SK-N-SH (cell line): ENCODE data around the gene NRSN1. TPM values are rescaled to one million over a fixed set of nuclear protein-coding genes. Genes with fewer than 3 reads are reported as not detected.

ENCODE experiments used
- CTCF ChIA-PET: fragments of 300-600, 350-600 bp; formaldehyde crosslinking; extraction: SDS; loops from one replicate; lab custom pipeline; 2021; lab: Yijun Ruan, JAX
- POLR2A ChIA-PET: fragments of 350-600 bp; sonication (Branson Sonifier 250); formaldehyde crosslinking; extraction: SDS; loops from one replicate; lab custom pipeline; 2020; ENCODE audit warnings: antibody characterized with exemption, inconsistent platforms; lab: Yijun Ruan, JAX
- DNase-seq: peaks from one replicate; pipeline ENCODE4 v3.0.0; 2012
- H2AFZ ChIP-seq: fragments of 200-600 bp; sonication (generic); 2 replicates; pipeline ENCODE4 v1.8.1; 2016; ENCODE audit warnings: antibody characterized with exemption, mild to moderate bottlenecking, low read depth
- H3F3A ChIP-seq: fragments of 200-600 bp; sonication (generic); replicated peaks from 2 replicates; pipeline ENCODE3; 2016; ENCODE audit warnings: antibody characterized with exemption, mild to moderate bottlenecking; ENCODE audit not compliant: insufficient read depth
- H3K27ac ChIP-seq, 2 experiments: fragments of 200-500 bp in 1 of 2; fragments of 200-600 bp in 1 of 2; sonication (Bioruptor generic) in 1 of 2; sonication (generic), shearing (Covaris generic) in 1 of 2; 2 replicates each; pipeline versions ENCODE4 v1.5.1 to v1.6.1; 2014 to 2016; ENCODE audit warnings: low read depth in 2 of 2, inconsistent platforms in 1 of 2, low read length in 1 of 2, mild to moderate bottlenecking in 1 of 2, mixed read lengths in 1 of 2
- H3K27me3 ChIP-seq: fragments of 200-600 bp; sonication (generic), shearing (Covaris generic); 2 replicates; pipeline ENCODE4 v1.6.1; 2016; ENCODE audit warnings: mixed run types; ENCODE audit not compliant: insufficient read depth
- H3K36me3 ChIP-seq, 2 experiments: fragments of 200-500 bp in 1 of 2; fragments of 200-600 bp in 1 of 2; sonication (Bioruptor generic) in 1 of 2; sonication (generic) in 1 of 2; replicated peaks in 1 of 2; 2 replicates each; pipeline versions ENCODE3 to v1.5.1; 2014 to 2016; ENCODE audit warnings: low read length in 1 of 2, mild to moderate bottlenecking in 1 of 2; ENCODE audit not compliant: insufficient read depth in 2 of 2, control insufficient read depth in 1 of 2
- H3K4me1 ChIP-seq, 2 experiments: fragments of 200-500 bp in 1 of 2; fragments of 200-600 bp in 1 of 2; sonication (Bioruptor generic) in 1 of 2; sonication (generic), shearing (Covaris generic) in 1 of 2; 2 replicates each; pipeline versions ENCODE4 v1.5.1 to v1.6.1; 2014 to 2016; ENCODE audit warnings: low read depth in 1 of 2, low read length in 1 of 2, mixed run types in 1 of 2; ENCODE audit not compliant: insufficient read depth in 2 of 2, control insufficient read depth in 1 of 2
- H3K4me2 ChIP-seq: fragments of 200-600 bp; sonication (generic), shearing (Covaris generic); 2 replicates; pipeline ENCODE4 v1.6.1; 2017; ENCODE audit warnings: mixed run types
- H3K4me3 ChIP-seq, 2 experiments: fragments of 200-500 bp in 1 of 2; fragments of 200-600 bp in 1 of 2; sonication (Bioruptor generic) in 1 of 2; sonication (generic), shearing (Covaris generic) in 1 of 2; 2 replicates each; pipeline versions ENCODE4 v1.5.1 to v1.8.1; 2014 to 2016; ENCODE audit warnings: low read depth in 2 of 2, inconsistent platforms in 1 of 2, low read length in 1 of 2, mild to moderate bottlenecking in 1 of 2, mixed read lengths in 1 of 2, moderate library complexity in 1 of 2
- H3K79me2 ChIP-seq: fragments of 200-600 bp; sonication (generic); 2 replicates; pipeline ENCODE4 v1.8.1; 2017; ENCODE audit warnings: mild to moderate bottlenecking; ENCODE audit not compliant: insufficient read depth
- H3K9ac ChIP-seq: fragments of 200-600 bp; sonication (generic); 2 replicates; pipeline ENCODE4 v1.6.1; 2017; ENCODE audit warnings: mixed run types
- H3K9me2 ChIP-seq: fragments of 200-600 bp; sonication (generic); 2 replicates; pipeline ENCODE4 v1.6.1; 2017; ENCODE audit warnings: mixed run types
- H3K9me3 ChIP-seq: fragments of 200-600 bp; sonication (generic); 2 replicates; pipeline ENCODE4 v1.6.1; 2017; ENCODE audit warnings: mixed run types, mild to moderate bottlenecking, moderate library complexity
- H4K20me1 ChIP-seq: fragments of 200-600 bp; sonication (generic); 2 replicates; pipeline ENCODE4 v1.6.1; 2017; ENCODE audit warnings: mild to moderate bottlenecking, mixed run types; ENCODE audit not compliant: insufficient read depth
- EP300 ChIP-seq, 2 experiments: IDR thresholded peaks; 2 replicates each; pipeline versions ENCODE4 v1.4.0 to v1.6.1; 2012; ENCODE audit warnings: borderline replicate concordance in 1 of 2, low read depth in 1 of 2, low read length in 1 of 2
- EZH2phosphoT487 ChIP-seq: fragments of 200-600 bp; sonication (generic); IDR thresholded peaks from 2 replicates; pipeline ENCODE4 v1.6.1; 2017; ENCODE audit warnings: low read depth, mixed run types, mild to moderate bottlenecking, antibody characterized with exemption, moderate library complexity, borderline replicate concordance
- FOSL2 ChIP-seq: IDR thresholded peaks from 2 replicates; pipeline ENCODE4 v1.4.0; 2012; ENCODE audit warnings: low read depth, mild to moderate bottlenecking, moderate library complexity, borderline replicate concordance
- FOXJ3 ChIP-seq: sonication (generic); formaldehyde crosslinking; IDR thresholded peaks from 2 replicates; pipeline ENCODE4 v1.5.1; 2020; ENCODE audit warnings: mild to moderate bottlenecking, missing genetic modification reagents
- GATA2 ChIP-seq: sonication (generic); formaldehyde crosslinking; IDR thresholded peaks from 2 replicates; pipeline ENCODE4 v1.5.0; 2020; ENCODE audit warnings: mild to moderate bottlenecking, missing genetic modification reagents
- MEF2A ChIP-seq: IDR thresholded peaks from 2 replicates; pipeline ENCODE4 v1.4.0; 2012; ENCODE audit warnings: low read depth, borderline replicate concordance
- MXI1 ChIP-seq: IDR thresholded peaks from 2 replicates; pipeline ENCODE4 v1.6.1; 2012; ENCODE audit warnings: mild to moderate bottlenecking, low read depth, low read length, improper control_type of control experiment
- RCOR1 ChIP-seq: fragments of 150-350 bp; IDR thresholded peaks from 2 replicates; pipeline ENCODE4 v1.6.1; 2017; ENCODE audit warnings: antibody characterized with exemption, low read length
- RXRA ChIP-seq: IDR thresholded peaks from 2 replicates; pipeline ENCODE4 v1.4.0; 2012; ENCODE audit warnings: low read depth, mild to moderate bottlenecking, borderline replicate concordance
- TAF1 ChIP-seq: IDR thresholded peaks from 2 replicates; pipeline ENCODE4 v1.6.1; 2012; ENCODE audit warnings: low read depth, mild to moderate bottlenecking, low read length, moderate library complexity, borderline replicate concordance
- WGBS: methylation state at CpG from one replicate; pipeline ENCODE4 v1.1.6; 2017; ENCODE audit warnings: low lambda C conversion rate; 5-methylcytosine and 5-hydroxymethylcytosine counted together
- polyA plus RNA-seq, 3 experiments: library from polyadenylated mRNA; depleted of rRNA; stranded (reverse); fragments of >200 nt; gene quantifications; 2 replicates each; pipeline ENCODE4 v1.2.3, GENCODE V29; 2012
- TF ChIP-seq, protein P1 (sequence below): IDR thresholded peaks from 2 replicates; pipeline ENCODE4 v1.4.0; 2012; ENCODE audit warnings: low read depth, borderline replicate concordance

Gene NRSN1
- polyA plus RNA-seq, 1 of the 3 experiments (the other 2 are of a cell fraction) = 0.02 TPM

- TF ChIP-seq, protein P1, sequence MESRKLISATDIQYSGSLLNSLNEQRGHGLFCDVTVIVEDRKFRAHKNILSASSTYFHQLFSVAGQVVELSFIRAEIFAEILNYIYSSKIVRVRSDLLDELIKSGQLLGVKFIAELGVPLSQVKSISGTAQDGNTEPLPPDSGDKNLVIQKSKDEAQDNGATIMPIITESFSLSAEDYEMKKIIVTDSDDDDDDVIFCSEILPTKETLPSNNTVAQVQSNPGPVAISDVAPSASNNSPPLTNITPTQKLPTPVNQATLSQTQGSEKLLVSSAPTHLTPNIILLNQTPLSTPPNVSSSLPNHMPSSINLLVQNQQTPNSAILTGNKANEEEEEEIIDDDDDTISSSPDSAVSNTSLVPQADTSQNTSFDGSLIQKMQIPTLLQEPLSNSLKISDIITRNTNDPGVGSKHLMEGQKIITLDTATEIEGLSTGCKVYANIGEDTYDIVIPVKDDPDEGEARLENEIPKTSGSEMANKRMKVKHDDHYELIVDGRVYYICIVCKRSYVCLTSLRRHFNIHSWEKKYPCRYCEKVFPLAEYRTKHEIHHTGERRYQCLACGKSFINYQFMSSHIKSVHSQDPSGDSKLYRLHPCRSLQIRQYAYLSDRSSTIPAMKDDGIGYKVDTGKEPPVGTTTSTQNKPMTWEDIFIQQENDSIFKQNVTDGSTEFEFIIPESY = no peak
- no peak for TF ChIP-seq TAF1
- no peak for TF ChIP-seq FOSL2
Observed at GRCh38 chr6:24147511-24148153, 21.6 kb downstream of the NRSN1 start (continued).

- H3K27me3 ChIP-seq = no peaks in the 10 kb centered on the region
- no peaks in the 10 kb centered on the region for H3F3A ChIP-seq
- 0 out of 2 replicates have a peak, but pooled peaks cover 9% of the 10 kb centered on the region for H3K9me3 ChIP-seq
- H4K20me1 ChIP-seq = no peaks in the 10 kb centered on the region
- no peak overlapping the region for H3K4me3 ChIP-seq
- TF ChIP-seq, protein P1 = no peak
- TF ChIP-seq RCOR1 (no peak), FOSL2 (no peak), MXI1 (no peak), MEF2A (no peak), EZH2phosphoT487 (no peak), GATA2 (CRISPR knock-in tag) (no peak), FOXJ3 (CRISPR knock-in tag) (no peak), EP300 (IDR thresholded peaks at IDR 0.05; ENCODE audit: borderline replicate concordance in 1 of 2, low read depth in 1 of 2, low read length in 1 of 2) (no peak), RXRA (no peak), TAF1 (no peak)
- no peak overlapping the region for H3K9ac ChIP-seq
- no peak for DNase-seq
- WGBS = 25% methylated on average over 3 of the region's 3 CpGs
- no peak overlapping the region for H2AFZ ChIP-seq
- no peak overlapping the region for H3K27ac ChIP-seq
- no peaks in the 10 kb centered on the region for H3K4me1 ChIP-seq
- H3K79me2 ChIP-seq = no peaks in the 10 kb centered on the region
- ChIA-PET POLR2A (no interaction called here), CTCF (interaction anchor here (1.0 kb wide), 1 partner anchor 57 kb away, joined by 3 read pairs; no protein-coding TSS in a partner anchor)
- H3K4me2 ChIP-seq = no peak overlapping the region
- no peaks in the 10 kb centered on the region for H3K9me2 ChIP-seq
- no peaks in the 10 kb centered on the region for H3K36me3 ChIP-seq
Observed at GRCh38 chr6:24148154-24148570, 22.1 kb downstream of the NRSN1 start.
